ENCODE measurements around the gene CLDN14.

CLDN14 gene

DNA sequence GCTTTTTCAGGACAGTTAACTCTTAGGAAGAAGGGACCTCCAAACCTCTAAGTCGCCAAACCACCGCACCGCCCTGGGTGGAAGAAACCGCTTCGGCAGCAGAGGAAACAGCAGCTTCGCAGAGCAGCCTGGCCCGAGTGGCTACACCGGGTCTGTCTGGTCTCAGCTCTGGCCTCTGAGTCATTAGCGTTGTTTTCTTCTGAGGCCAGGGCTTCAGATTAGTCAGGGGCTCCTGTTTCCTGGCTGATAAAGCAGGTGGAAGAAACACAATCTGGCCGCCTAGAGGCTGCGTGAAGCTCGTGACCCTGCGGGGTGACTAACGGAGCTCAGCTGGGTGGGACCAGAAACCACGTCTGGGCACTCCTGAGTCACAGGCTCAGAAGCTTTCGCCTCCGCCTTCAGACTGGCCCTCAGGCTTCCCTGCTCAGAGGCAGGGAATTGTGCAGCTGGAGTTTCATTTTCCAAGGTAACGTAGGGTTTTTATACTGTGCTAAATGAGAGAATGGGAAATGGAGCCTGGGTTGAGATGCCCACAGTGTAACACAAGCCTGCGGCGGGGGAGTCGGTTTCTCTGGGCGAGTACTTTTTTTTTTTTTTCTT, 49.9 kb downstream of the CLDN14 start:
- DNase-seq = peak; percentile 88

DNA sequence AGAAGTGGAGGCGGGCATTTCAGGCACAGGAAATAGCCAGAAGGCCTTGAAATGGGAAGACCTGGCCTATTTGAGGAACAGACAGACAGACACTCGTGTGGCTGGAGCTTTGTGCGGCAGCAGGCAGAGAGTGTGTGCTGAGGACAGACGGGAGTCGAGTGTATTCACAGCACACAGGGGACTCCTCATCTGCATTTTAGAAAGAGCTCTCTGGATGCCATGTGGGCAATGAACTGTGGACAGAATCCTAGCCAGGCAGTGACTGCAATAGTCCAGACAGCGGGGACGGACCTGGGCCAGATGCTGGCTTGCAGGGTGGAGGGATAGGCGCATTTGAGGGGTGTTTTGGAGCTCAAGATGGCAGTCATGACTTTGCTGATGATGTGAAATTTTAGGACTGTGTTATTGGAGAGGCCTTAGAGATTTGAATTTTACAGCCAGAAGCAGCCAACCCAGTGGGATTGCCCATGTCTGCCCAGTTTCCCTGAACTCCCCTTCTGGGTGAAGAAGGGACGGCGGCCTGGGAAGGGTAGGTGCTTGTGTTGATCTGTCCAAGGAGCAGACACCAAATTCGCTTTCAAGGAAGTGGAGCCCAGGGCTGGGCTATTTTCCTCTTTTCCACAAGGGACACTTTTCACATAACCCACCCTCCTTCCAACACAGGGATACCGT, 51.0 kb downstream of the CLDN14 start:
- no peak for DNase-seq

DNA sequence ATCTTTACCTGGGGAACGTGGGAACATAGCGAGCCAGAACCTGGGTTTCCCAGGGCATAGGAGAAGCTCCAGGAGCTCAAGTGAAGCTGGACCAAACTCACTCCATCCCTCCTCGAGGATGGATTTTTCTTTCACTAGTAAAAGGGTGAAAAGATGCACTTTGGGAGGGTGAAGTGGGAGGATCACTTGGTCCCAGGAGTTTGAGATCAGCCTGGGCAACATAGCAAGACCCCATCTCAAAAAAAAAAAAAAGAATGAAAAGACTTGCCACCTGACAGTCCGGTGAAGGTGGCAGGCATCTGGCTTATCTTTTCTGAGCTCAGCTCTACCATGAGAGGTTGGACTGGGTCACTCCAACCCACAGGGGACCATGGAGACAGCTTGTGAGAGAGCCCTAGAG, 52.4 kb downstream of the CLDN14 start:
- no peak for DNase-seq

DNA sequence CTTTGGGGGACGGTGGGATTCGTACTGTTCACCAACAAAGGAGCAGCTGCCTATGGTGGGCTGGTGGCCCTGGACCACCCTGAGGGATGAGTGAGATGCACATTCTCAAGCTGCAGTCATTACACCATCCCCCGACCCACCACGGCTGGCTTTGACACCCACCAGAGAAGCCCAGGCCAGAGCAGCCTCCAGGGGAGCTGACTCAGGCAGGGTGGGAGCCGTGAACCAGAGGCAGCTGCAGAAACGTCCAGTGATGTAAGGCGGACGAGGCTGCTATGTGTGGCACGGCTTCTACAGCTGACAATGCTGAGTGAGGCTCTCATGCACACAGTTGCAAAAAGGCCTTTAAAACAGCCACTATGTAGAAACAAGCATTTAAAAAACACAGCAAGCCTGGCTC, 54.6 kb downstream of the CLDN14 start:
- no peak for DNase-seq

DNA sequence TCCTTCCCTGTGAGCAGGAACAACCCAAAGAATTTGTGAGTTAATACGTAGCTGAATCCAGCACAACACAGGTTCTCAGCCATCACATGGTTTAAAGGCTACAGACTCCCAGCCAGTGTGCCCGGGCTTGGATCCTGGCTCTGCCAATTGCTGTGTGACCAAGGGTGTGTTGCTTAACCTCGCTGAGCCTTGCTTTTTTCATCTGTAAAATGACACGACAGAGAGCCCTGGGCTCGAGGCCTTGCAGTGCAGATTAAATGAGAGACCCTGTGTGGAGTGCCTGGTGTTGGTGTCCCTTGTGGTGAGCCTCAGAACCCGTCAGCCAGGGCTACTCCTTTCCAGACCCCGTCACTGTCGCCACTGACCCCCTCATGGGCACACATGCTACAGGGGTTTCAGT, 55.3 kb downstream of the CLDN14 start:
- no peak for DNase-seq

DNA sequence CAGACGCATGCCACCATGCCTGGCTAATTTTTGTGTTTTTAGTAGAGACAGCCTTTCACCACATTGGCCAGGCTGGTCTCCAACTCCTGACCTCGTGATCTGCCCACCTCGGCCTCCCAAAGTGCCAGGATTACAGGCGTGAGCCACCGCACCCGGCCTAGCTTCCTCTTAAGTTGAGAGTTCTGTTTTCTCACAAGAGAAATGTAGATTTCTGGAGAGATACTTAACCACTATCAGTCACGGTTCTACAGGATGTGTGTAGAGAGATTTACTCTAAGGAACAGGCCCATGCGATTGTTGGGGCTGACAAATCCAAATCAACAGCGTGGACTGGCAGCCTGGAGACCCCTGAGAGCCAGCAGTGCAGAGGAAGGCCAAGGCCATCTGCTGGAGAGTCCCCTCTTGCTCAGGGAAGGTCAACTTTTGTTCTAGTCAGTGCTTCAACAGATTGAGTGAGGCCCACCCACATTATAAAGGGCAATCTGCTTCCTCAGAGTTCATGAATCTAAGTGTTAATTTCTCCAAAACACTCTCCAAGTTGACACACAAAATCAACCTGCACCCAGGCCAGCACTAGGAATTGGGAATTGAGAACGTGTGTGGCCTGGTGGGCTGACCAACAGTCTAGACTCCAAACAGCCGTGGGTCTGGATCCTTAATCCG, 56.0 kb downstream of the CLDN14 start:
- DNase-seq = peak; percentile 13

DNA sequence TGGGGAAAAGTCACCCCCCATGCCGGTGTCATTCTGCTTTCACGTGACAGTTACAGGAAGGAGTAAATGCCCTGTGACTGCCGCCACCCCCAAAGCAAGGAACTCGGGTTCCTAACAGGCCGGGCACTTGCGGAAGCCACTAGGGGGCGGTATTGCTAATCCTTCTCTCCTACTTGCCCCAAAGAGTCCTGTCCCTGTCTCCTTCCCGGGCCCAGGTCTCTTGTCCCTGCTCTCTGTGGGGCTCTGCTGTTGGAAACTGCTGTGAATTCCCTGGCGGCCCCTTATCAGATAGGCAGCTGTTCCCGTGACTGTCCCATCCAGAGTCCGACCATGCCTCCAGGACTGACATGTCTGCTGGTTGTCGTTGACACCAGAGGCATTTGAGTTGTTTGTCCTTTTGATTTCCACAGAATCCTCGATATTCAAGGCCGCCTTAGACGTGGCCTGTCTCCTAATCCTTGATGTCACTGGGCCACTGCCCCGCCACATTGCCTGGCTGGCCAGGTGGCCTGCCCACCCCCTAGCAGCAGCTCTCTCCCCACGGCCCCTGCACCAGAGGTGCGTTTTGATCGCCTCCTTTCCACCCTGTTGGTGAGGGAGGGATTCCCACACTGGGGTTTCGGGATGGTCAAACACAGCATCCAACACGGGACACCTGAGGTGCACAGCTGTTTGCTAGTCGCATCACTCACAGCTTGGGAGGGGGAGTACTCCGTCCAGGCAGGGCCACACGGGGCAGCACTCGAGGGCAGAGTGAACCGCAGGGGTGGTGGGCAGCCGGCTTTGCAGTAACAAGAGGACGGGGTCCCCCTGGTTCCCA, 57.4 kb downstream of the CLDN14 start:
- DNase-seq = peak; percentile 55

DNA sequence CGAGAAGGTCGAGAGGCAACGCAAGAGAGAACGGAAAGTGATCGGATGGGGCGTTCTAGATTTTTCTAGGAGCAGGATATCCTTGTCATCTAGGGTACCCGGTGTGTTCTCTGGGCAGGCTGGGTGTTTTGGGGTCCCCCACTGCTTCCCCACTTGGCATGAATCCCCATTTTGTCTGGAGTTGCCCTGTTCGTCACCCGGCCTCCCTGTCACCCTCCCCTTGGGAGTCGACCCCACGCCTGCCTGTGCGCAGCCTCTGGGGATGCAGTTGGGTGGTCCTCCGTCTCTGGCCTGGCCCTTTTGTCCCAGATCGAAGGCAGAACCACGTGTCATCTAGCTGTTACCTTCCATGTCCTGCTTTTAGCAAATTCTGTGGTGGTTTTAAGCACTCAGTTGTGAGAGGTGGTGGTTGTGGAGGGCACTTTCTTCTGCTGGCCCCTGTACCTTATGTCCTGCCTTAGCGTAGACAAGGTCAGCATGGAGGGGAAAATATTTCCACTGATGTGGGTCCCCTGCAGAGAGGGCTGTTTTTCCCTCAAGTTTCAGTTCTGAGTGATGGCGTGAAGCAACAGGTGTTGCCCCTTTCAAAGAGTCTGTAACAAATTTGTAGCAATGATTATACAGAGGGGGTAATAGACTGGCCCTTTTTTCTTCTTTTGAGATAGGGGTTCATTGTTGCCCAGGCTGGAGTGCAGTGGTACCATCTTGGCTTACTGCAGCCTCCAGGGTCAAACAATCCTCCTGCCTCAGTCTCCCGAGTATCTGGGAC, 59.2 kb downstream of the CLDN14 start:
- no peak for DNase-seq

DNA sequence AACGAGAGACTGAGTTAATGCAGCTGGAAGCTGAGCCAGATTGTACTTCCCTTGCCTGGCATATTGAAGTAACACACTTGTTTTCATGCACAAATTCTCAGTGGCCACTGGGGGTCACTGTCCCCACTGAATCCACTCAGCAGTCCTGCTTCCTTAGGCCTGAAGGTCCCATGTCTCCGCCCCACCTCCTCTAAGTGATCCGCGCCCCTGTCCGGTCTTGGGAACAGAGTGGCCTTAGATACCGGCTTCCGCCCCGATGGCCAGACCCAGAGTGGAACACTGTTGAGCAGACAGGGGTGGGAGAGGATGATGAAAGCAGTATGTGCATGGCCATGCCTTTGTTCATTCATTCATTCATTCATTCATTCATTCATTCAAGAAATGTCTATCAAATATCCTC, 59.9 kb downstream of the CLDN14 start:
- DNase-seq = peak; percentile 57

DNA sequence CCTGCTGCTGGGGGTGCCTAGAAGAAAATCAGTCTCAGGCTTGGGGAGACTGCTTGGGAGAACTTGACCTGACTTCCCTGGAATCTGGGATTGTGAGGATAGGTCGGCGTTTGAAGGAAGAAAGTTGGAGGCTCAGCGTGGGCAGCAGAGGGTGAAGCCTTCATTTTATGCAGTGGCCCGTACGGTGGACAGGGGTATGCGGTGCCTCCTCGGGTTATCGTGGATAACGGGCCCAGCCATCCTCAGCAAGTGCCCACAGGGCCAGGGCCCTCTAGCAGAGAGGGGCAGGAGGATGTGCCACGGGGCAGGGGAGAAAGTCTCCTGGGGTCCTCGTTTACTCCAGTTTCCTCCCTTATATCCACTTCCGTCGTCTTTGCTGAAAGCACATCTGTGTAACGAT, 60.7 kb downstream of the CLDN14 start:
- no peak for DNase-seq

DNA sequence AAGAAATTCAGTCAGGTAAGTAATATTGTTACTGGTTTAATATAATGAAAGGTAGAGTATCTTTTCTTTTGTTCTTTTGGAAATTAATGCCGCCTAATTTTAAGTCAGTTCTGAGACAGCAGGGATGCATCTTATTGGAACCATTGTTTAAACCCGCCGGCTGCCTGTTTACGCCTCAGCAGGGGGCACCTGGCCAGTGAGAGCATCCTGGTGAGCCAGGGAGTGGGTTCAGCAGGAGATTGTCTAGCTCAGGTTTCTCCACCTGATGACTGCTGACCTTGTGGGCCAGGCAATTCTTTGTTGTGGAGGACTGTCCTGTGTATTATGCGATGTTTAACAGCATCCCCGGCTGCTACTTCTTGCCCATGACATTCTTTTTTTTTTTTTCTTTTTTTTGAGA, 64.5 kb downstream of the CLDN14 start:
- DNase-seq = no peak

DNA sequence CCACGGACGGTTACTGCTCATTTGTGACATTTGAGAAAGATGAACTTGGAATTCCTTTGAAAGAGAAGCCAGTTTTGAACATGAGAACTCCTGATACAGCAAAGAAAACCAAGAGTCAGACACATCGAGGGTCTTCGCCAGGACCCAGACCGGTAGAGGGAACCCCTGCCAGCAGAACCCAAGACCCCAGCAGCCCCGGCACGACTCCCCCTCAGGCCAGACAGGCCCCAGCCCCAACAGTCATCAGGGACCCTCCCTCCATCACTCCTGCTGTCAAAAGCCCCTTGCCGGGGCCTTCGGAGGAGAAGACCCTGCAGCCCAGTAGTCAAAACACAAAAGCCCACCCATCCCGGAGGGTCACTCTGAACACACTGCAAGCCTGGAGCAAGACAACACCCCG, 67.0 kb downstream of the CLDN14 start:
- no peak for DNase-seq

DNA sequence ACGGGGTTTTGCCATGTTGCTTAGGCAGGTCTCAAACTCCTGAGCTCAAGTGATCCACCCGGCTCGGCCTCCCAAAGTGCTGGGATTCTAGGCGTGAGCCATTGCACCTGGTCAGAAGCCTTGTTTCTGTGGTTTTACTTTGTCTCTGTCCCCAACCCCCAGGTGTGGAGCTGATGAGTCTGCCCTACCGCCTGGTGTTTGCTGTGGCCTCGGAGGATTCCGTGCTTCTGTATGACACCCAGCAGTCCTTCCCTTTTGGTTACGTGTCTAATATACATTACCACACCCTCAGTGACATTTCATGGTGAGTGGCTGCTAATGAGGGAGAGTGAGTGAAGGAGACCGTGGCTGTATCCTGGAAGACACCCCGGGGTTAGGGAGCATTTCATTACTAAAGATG, 68.6 kb downstream of the CLDN14 start:
- DNase-seq = no peak

Data from activated CD4-positive, alpha-beta T cell treated with anti-CD3 and anti-CD28 coated beads, Interleukin-2, Interleukin-6, amounts not matched to agents 100 ng/mL and 50 ng/mL, durations not matched to agents 16 hours and 8 hours (primary cell).